Myocyte (in vitro differentiated cells): Measurements from ENCODE around the gene TVP23C. TPM values are rescaled to one million over a fixed set of nuclear protein-coding genes. Genes with fewer than 3 reads are reported as not detected.

Experiments used
- DNase-seq: peaks from one replicate; pipeline ENCODE4 v3.0.0-alpha.2; 2012; ENCODE audit warnings: low read depth
- total RNA-seq: library from RNA; depleted of rRNA; stranded (reverse); fragments of >200 nt; gene quantifications from 2 replicates; pipeline ENCODE4 v1.2.3, GENCODE V29; 2014

Gene TVP23C
- total RNA-seq, 1 donor from 2014 or later: 6.7 TPM

- no peak for DNase-seq
These were observed 66.3 kb downstream of the TVP23C start for GRCh38 chr17:15496735-15497670.

- DNase-seq: no peak
These were observed 68.5 kb downstream of the TVP23C start for GRCh38 chr17:15494821-15495220.

DNA sequence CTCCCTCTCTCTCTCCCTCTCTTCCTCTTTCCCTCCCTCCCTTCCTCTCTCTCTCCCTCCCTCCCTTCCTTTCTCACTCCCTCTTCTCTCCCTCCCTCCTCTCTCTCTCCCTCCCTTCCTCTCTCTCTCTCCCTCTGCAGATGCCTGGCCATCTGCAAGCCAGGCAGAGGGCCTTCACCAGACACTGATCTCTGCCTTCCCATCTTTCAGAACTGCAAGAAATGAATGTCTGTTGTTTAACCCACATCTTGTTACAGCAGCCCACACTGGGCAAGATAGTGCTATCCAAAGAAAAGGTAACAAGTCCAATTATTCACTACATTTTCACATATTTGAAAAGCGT lies 69.6 kb downstream of the TVP23C start:
- DNase-seq: no peak

GRCh38 chr17:15492791-15493692 lies 70.2 kb downstream of the TVP23C start:
- DNase-seq: peak; percentile 31

DNA sequence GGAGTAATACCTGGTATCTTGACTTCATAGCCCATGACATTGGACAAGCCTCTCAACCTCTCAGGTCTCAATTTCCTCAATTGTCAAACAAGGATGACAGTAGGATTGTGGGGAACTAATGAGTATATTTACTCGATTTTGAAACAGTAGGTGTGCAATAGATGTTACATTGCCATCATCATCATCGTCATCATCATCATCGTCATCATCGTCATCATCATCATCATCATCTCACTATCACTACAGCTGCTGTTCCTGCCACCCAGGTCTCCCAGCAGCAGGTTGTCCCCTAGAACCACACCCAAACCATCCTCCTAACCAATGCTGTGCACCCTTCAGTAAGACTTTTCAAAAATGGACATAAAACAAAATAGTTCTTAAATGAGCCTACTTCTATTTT lies 71.1 kb downstream of the TVP23C start:
- no peak for DNase-seq

DNA sequence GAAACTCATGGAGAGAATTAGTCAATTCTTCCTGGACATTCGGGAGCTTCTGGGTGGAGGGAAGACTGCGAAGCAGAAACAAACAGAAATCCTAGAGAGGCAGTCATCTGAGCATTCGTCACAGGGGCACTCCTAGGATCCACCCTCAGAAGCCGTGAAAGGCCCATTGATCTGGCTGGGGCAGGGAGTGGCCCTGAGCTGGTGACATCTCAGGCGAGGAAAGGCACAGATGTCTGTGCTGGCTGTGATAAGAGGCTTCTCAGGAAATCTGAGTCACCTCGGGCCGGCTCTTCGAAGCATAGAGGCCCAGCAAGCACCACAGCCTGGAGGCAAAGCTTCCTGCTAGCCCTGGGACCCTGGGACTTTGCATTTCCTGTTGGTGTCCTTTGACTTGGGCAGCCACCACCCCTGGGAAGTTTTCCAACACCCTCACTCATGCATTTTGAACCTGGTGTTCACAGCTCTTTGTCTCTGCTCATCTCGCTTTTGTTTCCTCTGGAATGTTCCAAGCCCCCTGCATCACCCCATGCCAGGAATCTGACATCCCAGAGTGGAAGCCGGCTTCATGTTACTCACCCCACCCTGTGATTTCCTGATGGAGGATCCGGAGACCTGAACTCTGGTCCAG lies 72.5 kb downstream of the TVP23C start:
- DNase-seq: peak; percentile 74

- no peak for DNase-seq
These were observed 74.7 kb downstream of the TVP23C start for GRCh38 chr17:15488557-15488956.

DNA sequence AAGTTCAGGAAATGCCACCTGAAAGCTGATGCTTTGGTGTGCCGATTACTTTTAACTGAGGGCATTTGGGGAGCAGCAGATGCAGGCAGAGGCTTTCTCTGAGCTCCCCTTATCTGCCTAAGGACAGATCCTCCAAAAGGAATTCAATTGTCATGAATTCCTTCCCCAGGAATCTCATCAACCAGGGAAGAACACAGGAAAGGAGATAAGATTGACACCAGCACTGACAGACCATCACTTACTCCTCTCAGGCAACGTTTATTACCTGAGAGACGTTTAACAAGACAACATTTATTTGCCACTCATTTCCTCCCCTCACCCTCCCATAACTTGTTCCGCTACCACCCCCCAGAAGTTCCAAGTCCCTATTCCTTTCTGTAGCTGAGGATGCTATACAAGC lies 78.2 kb downstream of the TVP23C start:
- no peak for DNase-seq

DNA sequence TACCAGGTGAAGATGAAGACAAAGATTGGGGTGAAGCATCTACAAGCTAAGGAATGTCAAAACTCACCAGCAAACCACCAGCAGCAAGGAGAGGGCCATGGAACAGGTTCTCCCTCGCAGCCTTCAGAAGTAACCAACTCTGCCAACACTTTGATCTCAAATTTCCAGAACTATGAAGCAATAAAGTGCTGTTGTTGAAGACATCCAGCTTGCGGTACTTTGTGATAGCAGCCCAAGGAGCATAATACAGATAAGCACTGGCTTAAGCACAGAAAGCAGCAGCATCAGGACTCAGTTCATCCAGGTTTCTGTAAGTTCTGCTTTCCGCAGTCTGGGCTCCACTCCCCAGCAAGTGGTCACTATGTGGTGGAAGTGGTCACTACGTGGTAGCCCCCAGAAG lies 79.9 kb downstream of the TVP23C start:
- DNase-seq: no peak

GRCh38 chr17:15482476-15482875 lies 80.8 kb downstream of the TVP23C start:
- no peak for DNase-seq

DNA sequence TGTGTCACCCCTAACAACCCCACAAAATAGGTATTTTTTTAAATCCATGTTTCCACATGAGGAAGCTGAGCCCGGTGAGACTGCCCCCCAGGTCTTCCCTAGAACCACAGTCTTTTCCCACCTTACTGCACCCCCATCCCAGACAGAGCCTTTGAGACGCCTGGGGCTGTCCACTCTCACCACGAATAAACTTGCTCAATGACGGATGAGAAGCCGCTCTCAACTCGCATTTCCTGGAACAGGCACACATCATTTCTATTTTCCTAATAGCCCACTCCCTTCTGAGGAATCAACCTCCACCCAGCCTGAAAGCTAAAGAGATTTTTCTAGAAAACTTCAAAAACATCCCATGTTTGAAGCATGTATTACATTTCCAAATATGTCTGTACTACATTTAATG lies 81.8 kb downstream of the TVP23C start:
- DNase-seq: no peak

GRCh38 chr17:15480204-15480603 lies 83.1 kb downstream of the TVP23C start:
- DNase-seq: no peak

DNA sequence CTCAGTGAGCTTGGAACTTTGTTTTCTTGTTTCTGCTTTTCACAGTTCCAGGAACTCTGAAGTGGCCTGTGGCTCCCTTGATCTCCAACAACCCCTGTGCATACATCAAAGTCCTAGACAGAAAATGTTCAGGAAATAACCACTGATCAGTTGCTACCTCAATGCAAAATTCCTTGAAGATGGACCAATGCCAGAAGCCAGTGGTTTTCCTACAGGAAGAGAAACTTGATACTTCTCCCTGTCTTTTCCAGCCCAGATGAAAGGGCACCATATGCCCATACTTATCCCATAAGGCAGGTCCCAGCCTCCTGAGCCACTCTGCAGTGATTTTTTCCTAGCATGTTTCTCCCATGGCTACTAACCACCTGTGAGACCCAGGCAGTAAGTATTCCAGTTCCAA lies 83.6 kb downstream of the TVP23C start:
- DNase-seq: no peak

DNA sequence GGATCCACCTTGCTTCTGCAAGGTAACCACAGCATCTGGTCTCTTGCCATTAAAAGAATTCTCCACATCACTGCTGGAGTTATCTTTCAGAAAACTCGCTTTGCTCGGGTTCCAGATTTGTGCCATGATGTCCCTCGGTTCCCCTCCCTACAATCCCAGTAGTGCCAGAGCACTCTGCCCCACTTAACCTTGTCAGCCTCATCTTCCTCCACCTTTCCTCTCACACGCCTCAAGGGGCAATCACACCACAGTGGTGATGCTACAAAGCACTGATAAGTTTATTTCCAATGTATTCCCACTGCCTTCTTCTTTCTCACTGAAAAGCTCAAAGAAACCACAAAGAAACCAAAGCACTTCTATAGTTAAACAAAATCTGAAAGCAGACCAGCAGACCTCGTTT lies 84.4 kb downstream of the TVP23C start:
- DNase-seq: no peak

- no peak for DNase-seq
These were observed 87.5 kb downstream of the TVP23C start for GRCh38 chr17:15475631-15476354.

- DNase-seq: no peak
These were observed 90.4 kb downstream of the TVP23C start for GRCh38 chr17:15472891-15473290.

- no peak for DNase-seq
These were observed 92.7 kb downstream of the TVP23C start for GRCh38 chr17:15470536-15470935.

GRCh38 chr17:15469260-15469659 lies 94.0 kb downstream of the TVP23C start:
- DNase-seq: peak; percentile 96

DNA sequence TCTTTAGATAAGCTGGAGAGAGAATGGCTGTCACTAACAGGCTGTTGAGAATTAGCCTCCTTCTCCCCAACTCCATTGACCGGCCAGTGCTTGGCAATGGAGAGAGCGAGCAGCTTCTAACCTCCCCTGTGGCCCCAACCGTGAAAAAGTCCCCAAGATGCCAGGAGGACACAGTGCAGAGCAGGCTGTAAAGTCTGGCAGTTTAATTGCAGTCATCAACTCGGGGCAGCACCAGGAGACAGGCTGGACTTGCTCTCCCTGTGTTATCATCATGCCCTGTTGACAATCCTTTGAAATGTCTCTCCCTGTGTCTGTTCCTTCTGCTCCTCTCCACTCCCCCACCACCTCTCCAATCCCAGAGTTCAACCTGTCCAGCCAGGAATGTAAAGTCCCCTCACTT lies 95.2 kb downstream of the TVP23C start:
- no peak for DNase-seq

DNA sequence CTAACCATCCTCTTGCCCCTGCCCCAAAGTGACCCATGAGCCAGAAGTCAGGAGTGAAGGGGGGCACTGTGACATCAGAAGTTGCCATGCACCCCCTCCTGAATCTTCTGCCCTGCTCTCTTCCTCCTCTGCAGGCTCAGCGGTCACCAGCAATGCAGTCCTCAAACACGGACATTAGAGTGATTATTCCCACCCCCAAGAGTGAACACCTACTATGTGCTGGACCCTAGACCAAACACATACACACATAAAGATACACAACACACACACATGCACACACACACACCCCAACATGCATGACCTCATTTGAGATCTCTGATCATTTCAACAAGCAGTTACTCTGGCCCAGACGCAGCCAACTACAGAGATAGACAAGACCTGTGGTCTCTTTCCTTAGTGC lies 95.7 kb downstream of the TVP23C start, which contains the start of gene CDRT4:
CDRT4 (minus strand) TSS at position 30 of the 400 bp plus-strand sequence. CDS start 27,383 bp downstream, outside the sequence.
- DNase-seq: no peak

DNA sequence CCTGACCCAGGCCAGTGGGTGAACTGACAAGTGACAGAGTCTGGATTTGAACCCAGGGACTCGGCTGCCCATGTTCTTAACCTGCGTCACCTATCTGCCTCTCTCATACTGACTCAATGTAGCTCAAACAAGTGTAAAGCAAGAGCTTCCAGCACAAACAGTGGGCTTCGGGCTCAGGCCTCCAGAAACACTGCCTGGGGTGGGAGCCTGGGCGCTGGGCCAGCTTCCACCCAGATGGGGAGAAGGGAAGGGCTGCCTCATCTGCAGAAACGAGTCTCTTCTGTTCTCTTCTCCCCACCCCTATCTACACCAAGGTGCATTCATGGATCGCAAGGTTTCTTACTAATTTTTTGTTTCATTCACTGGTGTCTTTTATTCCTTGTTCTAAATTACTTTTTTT lies 97.2 kb downstream of the TVP23C start:
- DNase-seq: no peak
